Raji (cell line): ENCODE data around the gene ZNF341.

Experiments used
- POLR2A ChIP-seq: IDR thresholded peaks from 2 replicates; pipeline ENCODE4 v1.6.1; 2011; ENCODE audit warnings: low read depth, low read length, control low read depth; ENCODE audit not compliant: insufficient read depth

ZNF341 gene

GRCh38 chr20:33719989-33720709, 11.6 kb upstream of the ZNF341 start, which contains the start of gene PXMP4:
Gene PXMP4 (minus strand): TSS chr20:33720310. CDS start chr20:33720207, 103 bp downstream.
- TF ChIP-seq POLR2A, result no peak

GRCh38 chr20:33721391-33722140, 10.2 kb upstream of the ZNF341 start:
- TF ChIP-seq POLR2A, result no peak

GRCh38 chr20:33724439-33725094, 7.2 kb upstream of the ZNF341 start:
- TF ChIP-seq POLR2A, result no peak

GRCh38 chr20:33725607-33726264, 6.1 kb upstream of the ZNF341 start:
- no peak for TF ChIP-seq POLR2A

- TF ChIP-seq POLR2A, result no peak
These were observed 4.7 kb upstream of the ZNF341 start for GRCh38 chr20:33727115-33727479.

GRCh38 chr20:33727806-33728205, 4.0 kb upstream of the ZNF341 start:
- TF ChIP-seq POLR2A, result no peak

GRCh38 chr20:33728463-33728862, 3.3 kb upstream of the ZNF341 start:
- no peak for TF ChIP-seq POLR2A

- no peak for TF ChIP-seq POLR2A
These were observed 2.7 kb upstream of the ZNF341 start for GRCh38 chr20:33729101-33729500.

- no peak for TF ChIP-seq POLR2A
These were observed 677 bp upstream of the ZNF341 start for GRCh38 chr20:33730946-33731692.

GRCh38 chr20:33732166-33732970, 572 bp downstream of the ZNF341 start:
- TF ChIP-seq POLR2A, result peak; percentile 59; the same call in 1 of the 2 replicates

- TF ChIP-seq POLR2A, result peak; percentile 22; the same call in 1 of the 2 replicates
These were observed 2.1 kb downstream of the ZNF341 start for GRCh38 chr20:33733654-33734576.

GRCh38 chr20:33736962-33737361, 5.2 kb downstream of the ZNF341 start:
- no peak for TF ChIP-seq POLR2A

GRCh38 chr20:33739493-33739892, 7.7 kb downstream of the ZNF341 start:
- TF ChIP-seq POLR2A, result no peak
